Forelimb muscle (tissue), 1 donor: ENCODE measurements around the gene NONO. TPM values are rescaled to one million over a fixed set of nuclear protein-coding genes. Genes with fewer than 3 reads are reported as not detected.
"Not testable (repeated sequence)": the region's sequence is repeated elsewhere in the genome, so short reads cannot be mapped to it uniquely, and the experiment has no call there.

ENCODE experiments used
- DNase-seq: peaks from one replicate; pipeline ENCODE4 v3.0.0-alpha.2; 2013; ENCODE audit warnings: low read depth
- polyA plus RNA-seq: library from polyadenylated mRNA; unstranded; fragments of 120-200 nt; gene quantifications from one replicate; pipeline ENCODE4 v1.2.1, GENCODE V29; 2013; ENCODE audit not compliant: insufficient read length

The NONO gene, protein sequence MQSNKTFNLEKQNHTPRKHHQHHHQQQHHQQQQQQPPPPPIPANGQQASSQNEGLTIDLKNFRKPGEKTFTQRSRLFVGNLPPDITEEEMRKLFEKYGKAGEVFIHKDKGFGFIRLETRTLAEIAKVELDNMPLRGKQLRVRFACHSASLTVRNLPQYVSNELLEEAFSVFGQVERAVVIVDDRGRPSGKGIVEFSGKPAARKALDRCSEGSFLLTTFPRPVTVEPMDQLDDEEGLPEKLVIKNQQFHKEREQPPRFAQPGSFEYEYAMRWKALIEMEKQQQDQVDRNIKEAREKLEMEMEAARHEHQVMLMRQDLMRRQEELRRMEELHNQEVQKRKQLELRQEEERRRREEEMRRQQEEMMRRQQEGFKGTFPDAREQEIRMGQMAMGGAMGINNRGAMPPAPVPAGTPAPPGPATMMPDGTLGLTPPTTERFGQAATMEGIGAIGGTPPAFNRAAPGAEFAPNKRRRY
- 300 TPM for polyA plus RNA-seq

- DNase-seq: peak; percentile 97
Observed at GRCh38 chrX:71283403-71284143, at the start of gene NONO. Gene NONO, plus strand, starts transcription at chrX:71283635. Its CDS starts 7,003 bp downstream, at chrX:71290638.

DNA sequence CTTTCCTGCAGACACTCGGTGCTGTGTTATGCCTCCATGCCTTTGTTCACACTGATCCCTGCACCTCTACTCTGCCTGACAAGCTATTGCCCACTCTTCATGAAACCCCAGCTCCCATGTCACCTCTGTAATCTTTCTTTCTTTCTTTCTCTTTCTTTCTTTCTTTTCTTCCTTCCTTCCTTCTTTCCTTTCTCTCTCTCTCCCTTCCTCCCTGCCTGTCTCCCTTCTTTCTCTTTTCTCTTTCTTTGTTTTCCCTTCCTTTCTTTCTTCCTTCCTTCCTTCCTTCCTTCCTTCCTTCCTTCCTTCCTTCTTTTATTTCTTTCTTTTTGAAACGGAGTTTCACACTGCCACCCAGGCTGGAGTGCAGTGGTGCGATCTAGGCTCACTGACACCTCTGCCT, 48.0 kb upstream of the NONO start:
- DNase-seq: no peak

DNA sequence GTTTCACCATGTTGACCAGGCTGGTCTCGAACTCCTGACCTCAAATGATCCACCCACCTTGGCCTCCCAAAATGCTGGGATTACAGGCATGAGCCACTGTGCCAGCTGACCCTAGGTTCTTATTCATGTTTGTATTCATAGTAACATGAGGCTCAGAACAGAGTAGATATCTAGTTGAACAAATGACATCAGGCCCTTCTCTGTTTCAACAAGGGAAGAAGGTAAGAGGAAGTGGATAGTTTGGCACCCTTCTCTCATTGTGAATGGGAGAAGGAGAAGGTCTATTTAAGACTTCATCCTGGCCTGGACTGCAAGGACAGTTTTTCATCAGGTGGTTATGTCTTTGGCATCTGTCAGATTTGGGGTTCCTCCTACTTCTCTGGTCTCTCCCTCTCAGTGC, 46.6 kb upstream of the NONO start:
- DNase-seq: no peak

DNA sequence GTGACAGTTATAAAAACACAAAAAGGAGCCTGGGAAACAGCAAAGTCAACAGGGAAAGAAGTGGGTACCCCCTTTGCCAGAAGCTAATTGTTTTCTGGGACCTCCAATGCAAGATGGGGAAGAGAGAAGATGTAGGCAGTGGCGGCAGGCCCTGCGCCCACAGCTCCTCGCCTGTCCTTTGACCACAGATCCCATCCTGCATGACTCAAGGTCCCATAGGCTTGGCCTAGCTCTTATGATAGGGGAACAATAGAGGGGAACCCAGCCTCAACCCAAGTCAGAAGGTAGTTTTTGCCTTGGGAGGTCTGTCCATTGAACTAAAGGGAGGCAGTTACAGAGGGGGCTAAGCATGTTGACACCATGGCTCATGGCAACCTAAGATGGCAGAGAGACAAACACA, 43.7 kb upstream of the NONO start:
- no peak for DNase-seq

DNA sequence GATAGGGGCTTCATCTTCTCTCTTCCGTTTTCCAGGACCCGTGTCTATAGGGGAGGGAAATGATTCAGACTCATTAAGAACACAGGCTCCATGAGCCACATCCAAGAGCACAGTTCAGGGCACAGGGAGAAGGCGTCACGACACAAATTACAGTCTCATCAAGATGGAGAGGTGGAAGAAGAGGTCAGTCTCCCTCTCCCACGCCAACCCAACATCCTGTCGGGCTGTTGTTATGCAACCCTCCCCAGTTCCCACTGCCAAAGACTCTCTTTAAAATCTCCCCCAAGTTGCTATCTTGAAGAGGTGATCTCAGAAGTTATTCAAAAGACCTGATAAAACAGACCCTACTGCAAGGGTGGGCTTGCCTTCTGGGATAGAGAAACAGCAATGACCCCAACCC, 42.1 kb upstream of the NONO start:
- no peak for DNase-seq

GRCh38 chrX:71244359-71245128, 38.9 kb upstream of the NONO start:
- no peak for DNase-seq

- no peak for DNase-seq
Observed at GRCh38 chrX:71245159-71245558, 38.3 kb upstream of the NONO start.

GRCh38 chrX:71250841-71251240, 32.6 kb upstream of the NONO start:
- DNase-seq: no peak

GRCh38 chrX:71251466-71251973, 31.9 kb upstream of the NONO start:
- DNase-seq: no peak

GRCh38 chrX:71252221-71252620, 31.2 kb upstream of the NONO start:
- DNase-seq: no peak

DNA sequence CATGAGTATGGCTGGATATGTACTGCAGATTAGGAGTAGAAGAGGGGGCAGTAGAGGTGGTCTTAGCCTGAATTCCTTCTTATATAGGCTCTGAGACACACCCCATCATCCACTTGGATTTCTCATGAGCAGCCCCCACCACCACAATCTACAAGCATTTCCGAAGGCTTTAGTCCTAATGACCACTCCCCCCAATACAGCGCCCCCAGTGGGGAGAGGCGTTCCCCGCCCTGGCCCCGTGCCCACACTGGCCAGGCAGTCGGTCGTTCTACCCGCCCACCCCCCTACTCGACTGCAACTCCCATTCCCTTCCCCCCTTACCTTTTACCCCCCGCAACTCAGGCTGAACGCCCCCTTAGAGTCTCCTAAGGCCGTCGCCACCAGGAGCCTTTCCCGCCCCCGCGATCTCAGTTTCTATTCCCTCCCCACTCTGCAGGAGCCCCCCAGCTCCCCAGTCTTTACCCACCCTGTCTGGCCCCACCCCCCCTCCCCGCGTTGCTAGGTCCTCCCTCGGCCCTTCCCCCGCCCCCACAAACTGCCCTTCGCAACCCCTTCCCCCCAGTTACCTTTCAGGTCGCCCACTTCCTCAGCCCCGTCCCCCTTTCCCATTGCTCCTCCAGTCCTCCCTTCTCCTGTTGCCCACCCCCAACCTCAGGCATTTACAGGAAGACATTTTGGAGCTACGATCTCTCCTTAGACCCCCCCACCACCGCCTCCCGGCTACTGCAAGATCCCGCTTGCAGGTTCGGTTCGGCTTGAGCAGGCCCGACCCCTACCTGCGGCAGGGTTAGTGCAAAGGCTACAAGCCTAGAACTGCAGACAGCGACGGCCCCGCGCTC, 30.0 kb upstream of the NONO start:
- DNase-seq: no peak

DNA sequence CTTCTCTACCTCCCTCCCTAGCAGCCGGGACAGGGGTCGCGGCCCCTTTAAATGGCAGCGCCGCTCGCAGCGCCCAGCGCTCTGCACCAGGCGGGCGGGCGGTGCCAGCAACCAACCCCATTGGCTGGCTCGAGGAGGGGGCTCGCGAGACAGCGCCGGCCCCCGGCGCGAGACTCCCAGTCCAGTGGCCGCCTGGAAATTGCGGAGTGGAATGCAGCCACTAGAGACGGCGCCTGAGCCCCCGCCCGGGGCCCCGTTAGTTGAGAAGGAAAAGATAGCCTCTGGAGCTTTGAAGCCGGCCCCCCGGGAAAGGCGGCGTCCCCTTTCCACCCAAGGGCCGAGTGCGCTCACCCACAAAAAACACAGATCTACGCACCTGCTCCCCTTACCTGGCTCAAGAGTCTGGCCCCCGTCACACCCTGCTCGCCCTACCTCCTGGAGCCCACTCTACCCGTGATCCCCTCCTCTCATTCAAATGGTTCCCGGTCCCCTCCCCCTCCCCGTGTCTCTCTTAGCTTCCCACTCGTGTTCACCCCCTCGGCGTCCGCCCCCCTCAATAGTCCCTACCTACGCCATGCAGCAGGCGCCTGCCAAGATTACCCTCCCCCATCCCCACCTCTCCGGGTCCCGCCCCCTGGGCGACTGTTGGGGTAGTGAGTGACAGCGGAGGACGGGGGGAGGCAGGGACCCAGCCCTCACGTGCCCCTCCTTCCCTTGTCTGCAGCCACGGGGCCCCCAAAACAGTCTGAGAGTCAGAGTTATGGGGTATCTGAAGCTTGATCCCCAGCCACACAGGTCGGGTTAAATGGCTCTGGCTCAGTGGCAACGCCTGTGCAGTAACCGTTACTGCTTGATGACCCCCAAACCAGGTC, 29.1 kb upstream of the NONO start, which contains the start of gene ZMYM3:
TSS of gene ZMYM3 (minus strand) at position 49 of the 872 bp plus-strand sequence. CDS start 885 bp downstream, outside the sequence.
- peak; percentile 41 for DNase-seq

- no peak for DNase-seq
Observed at GRCh38 chrX:71256051-71256450, 27.4 kb upstream of the NONO start.

- DNase-seq: no peak
Observed at GRCh38 chrX:71256856-71257255, 26.6 kb upstream of the NONO start.

DNA sequence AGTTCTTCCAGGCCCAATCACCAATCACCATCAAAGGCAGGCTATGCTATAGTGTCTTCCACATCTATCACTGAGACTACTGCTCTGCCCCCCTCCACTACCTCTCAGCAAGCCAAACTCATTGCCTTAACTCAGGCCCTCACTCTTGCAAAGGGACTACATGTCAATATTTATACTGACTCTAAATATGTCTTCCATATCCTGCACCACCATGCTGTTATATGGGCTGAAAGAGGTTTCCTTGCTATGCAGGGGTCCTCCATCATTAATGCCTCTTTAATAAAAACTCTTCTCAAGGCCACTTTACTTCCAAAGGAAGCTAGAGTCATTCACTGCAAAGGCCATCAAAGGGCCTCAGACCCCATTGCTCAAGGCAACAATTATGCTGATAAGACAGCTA, 14.8 kb upstream of the NONO start:
- not testable (repeated sequence) for DNase-seq

DNA sequence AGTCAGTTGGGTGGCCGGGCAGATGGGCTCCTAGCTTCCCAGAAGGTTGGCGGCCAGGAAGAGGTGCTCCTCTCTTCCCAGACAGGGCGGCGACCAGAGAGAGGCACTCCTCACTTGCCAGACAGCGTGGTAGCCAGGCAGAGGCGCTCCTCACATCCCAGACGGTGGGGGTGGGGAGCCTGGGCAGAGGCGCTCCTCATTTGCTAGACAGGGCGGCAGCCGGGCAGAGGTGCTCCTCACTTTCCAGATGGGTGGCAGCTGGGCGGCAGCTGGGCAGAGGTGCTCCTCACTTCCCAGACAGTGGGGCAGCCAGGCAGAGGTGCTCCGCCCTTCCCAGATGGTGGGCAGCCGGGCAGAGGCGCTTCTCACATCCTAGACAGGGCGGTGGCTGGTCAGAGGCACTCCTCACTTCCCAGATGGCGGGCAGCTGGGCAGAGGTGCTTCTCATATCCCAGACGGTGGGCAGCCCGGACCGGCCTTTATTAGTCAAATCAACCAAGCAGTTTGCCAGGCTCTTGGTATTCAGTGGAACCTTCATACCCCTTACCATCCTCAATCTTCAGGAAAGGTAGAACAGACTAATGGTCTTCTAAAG, 13.5 kb upstream of the NONO start:
- no peak for DNase-seq

GRCh38 chrX:71272313-71272712, 11.1 kb upstream of the NONO start:
- DNase-seq: not testable (repeated sequence)

- DNase-seq: not testable (repeated sequence)
Observed at GRCh38 chrX:71281300-71281699, 2.1 kb upstream of the NONO start.
